ENCODE results near the gene SMIM44. TPM values are rescaled to one million over a fixed set of nuclear protein-coding genes. Genes with fewer than 3 reads are reported as not detected.

SMIM44 gene
- polyA plus RNA-seq, 3 donors = not detected

- Mint-ChIP-seq H3K36me3 (no peaks in the 10 kb centered on the region), H3K27ac (no peak overlapping the region)
Observed at GRCh38 chr19:3474614-3475013, 8.6 kb downstream of the SMIM44 start.

DNA sequence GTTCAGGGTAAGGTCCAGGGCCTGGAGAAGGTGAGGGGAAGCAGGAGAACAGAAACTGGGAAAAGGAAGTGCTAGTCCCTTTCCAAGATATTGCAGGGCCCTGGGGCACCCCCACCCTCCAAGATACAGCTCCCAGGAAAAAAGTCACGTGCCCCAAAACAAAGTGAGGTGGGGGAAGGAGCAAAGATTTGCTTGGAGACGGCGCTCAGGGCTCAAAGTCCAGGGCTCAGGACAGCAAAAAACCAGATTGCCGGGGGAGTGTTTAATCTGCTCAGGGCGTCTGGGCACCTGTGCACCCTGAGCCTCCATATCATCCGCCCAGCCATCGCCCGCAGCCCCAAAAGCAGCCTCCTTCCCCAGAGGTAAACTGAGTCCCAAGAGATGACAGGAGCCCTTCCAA, 9.2 kb downstream of the SMIM44 start:
- intact Hi-C loops (cut with micrococcal nuclease) = loop anchor here in 1 of 2 donors (5.0 kb wide), 1 partner anchor 147 kb away; no protein-coding TSS in a partner anchor
- no peak overlapping the region for H3K9ac ChIP-seq (ENCODE audit: insufficient read depth, low read length, poor library complexity, severe bottlenecking)
- H2AFZ ChIP-seq (ENCODE audit: insufficient read depth, low read depth, low read length, poor library complexity, severe bottlenecking) = no peak overlapping the region
- no peaks in the 10 kb centered on the region for H3K36me3 ChIP-seq (replicated peaks in 1 of 2; ENCODE audit: control insufficient read depth in 1 of 2, insufficient read depth in 2 of 2, low read length in 2 of 2)
- DNase-seq = no peak
- H3K27me3 ChIP-seq (ENCODE audit: control insufficient read depth in 2 of 2, insufficient read depth in 2 of 2, low read length in 2 of 2) = no peaks in the 10 kb centered on the region
- Mint-ChIP-seq H3K36me3 (no peaks in the 10 kb centered on the region), H3K27me3 (ENCODE audit: low read depth in 3 of 3) (peaks cover 4 to 15% (median 12%) of the 10 kb centered on the region in 3 donors), H3K4me3 (no peak overlapping the region), H3K27ac (no peak overlapping the region), H3K4me1 (peaks cover 12% of the 10 kb centered on the region), H3K9me3 (peaks cover 0 to 4% (median 0%) of the 10 kb centered on the region in 7 donors)
- H4K20me1 ChIP-seq (ENCODE audit: insufficient read depth, low read length) = peaks cover 7% of the 10 kb centered on the region
- H3K27ac ChIP-seq (ENCODE audit: low read depth in 1 of 2, low read length in 2 of 2) = no peak overlapping the region
- WGBS (ENCODE audit: insufficient coverage) = 100% methylated on average over 5 of the region's 8 CpGs
- TF ChIP-seq, protein P1, sequence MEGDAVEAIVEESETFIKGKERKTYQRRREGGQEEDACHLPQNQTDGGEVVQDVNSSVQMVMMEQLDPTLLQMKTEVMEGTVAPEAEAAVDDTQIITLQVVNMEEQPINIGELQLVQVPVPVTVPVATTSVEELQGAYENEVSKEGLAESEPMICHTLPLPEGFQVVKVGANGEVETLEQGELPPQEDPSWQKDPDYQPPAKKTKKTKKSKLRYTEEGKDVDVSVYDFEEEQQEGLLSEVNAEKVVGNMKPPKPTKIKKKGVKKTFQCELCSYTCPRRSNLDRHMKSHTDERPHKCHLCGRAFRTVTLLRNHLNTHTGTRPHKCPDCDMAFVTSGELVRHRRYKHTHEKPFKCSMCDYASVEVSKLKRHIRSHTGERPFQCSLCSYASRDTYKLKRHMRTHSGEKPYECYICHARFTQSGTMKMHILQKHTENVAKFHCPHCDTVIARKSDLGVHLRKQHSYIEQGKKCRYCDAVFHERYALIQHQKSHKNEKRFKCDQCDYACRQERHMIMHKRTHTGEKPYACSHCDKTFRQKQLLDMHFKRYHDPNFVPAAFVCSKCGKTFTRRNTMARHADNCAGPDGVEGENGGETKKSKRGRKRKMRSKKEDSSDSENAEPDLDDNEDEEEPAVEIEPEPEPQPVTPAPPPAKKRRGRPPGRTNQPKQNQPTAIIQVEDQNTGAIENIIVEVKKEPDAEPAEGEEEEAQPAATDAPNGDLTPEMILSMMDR (IDR thresholded peaks at IDR 0.05) = no peak
- H3K4me3 ChIP-seq (replicated peaks in 1 of 3; ENCODE audit: low read depth in 2 of 3, low read length in 3 of 3) = no peak overlapping the region
- H3K4me1 ChIP-seq (ENCODE audit: control insufficient read depth in 1 of 2, insufficient read depth in 2 of 2, low read length in 2 of 2) = peaks cover 3 to 8% of the 10 kb centered on the region in 2 donors
- H3K4me2 ChIP-seq (replicated peaks; ENCODE audit: extremely low read depth, low read length, poor library complexity, severe bottlenecking) = no peak overlapping the region
- no peaks in the 10 kb centered on the region for H3K79me2 ChIP-seq (ENCODE audit: insufficient read depth, low read length)
- H3K9me3 ChIP-seq (replicated peaks in 1 of 2; ENCODE audit: control insufficient read depth in 1 of 2, insufficient read depth in 1 of 2, low read length in 2 of 2) = no peaks in the 10 kb centered on the region

More at GRCh38 chr19:3474614-3475013, 8.6 kb downstream of the SMIM44 start:
- H3K36me3 ChIP-seq (replicated peaks in 1 of 2; ENCODE audit: control insufficient read depth in 1 of 2, insufficient read depth in 2 of 2, low read length in 2 of 2) = no peaks in the 10 kb centered on the region
- H3K4me2 ChIP-seq (replicated peaks; ENCODE audit: extremely low read depth, low read length, poor library complexity, severe bottlenecking) = no peak overlapping the region
- H3K9ac ChIP-seq (ENCODE audit: insufficient read depth, low read length, poor library complexity, severe bottlenecking) = no peak overlapping the region
- H3K4me3 ChIP-seq (replicated peaks in 1 of 3; ENCODE audit: low read depth in 2 of 3, low read length in 3 of 3) = no peak overlapping the region
- no peak for DNase-seq
- peaks cover 1% of the 10 kb centered on the region for H4K20me1 ChIP-seq (ENCODE audit: insufficient read depth, low read length)
- Mint-ChIP-seq H3K9me3 (peaks cover 0 to 4% (median 0%) of the 10 kb centered on the region in 7 donors), H3K27me3 (ENCODE audit: low read depth in 3 of 3) (peaks cover 1 to 16% (median 12%) of the 10 kb centered on the region in 3 donors), H3K4me3 (no peak overlapping the region), H3K4me1 (peaks cover 17% of the 10 kb centered on the region)
- H3K4me1 ChIP-seq (ENCODE audit: control insufficient read depth in 1 of 2, insufficient read depth in 2 of 2, low read length in 2 of 2) = peaks cover 7 to 14% of the 10 kb centered on the region in 2 donors
- 79% methylated on average over 2 of the region's 2 CpGs for WGBS (ENCODE audit: insufficient coverage)
- TF ChIP-seq, protein P1 (IDR thresholded peaks at IDR 0.05) = no peak
- no peaks in the 10 kb centered on the region for H3K9me3 ChIP-seq (replicated peaks in 1 of 2; ENCODE audit: control insufficient read depth in 1 of 2, insufficient read depth in 1 of 2, low read length in 2 of 2)
- no peaks in the 10 kb centered on the region for H3K27me3 ChIP-seq (ENCODE audit: control insufficient read depth in 2 of 2, insufficient read depth in 2 of 2, low read length in 2 of 2)
- no peaks in the 10 kb centered on the region for H3K79me2 ChIP-seq (ENCODE audit: insufficient read depth, low read length)
- H3K27ac ChIP-seq (ENCODE audit: low read depth in 1 of 2, low read length in 2 of 2) = no peak overlapping the region
- intact Hi-C loops (cut with micrococcal nuclease) = loop anchor here in 1 of 2 donors (5.0 kb wide), 1 partner anchor 147 kb away; no protein-coding TSS in a partner anchor
- H2AFZ ChIP-seq (ENCODE audit: insufficient read depth, low read depth, low read length, poor library complexity, severe bottlenecking) = no peak overlapping the region

Data from CD14-positive monocyte (primary cell).